ENCODE data around the gene CENPF.

DNA sequence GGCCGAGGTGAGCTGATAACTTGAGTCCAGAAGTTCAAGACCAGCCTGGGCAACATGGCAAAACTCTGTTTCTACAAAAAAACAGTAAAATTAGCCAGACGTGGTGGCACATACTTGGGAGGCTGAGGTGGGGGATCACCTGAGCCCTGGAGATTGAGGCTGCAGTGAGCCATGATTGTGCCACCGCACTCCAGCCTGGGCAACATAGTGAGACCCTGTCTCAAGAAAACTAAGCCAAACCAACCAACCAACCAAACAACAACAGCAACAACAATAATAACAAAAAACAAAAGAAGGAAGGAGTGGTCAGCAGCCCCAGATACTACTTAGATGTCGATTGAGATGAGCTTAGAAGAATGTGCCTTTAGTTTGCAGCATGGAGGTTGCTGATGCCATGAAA is 47.7 kb downstream of the CENPF start:
- TF ChIP-seq, protein P1, sequence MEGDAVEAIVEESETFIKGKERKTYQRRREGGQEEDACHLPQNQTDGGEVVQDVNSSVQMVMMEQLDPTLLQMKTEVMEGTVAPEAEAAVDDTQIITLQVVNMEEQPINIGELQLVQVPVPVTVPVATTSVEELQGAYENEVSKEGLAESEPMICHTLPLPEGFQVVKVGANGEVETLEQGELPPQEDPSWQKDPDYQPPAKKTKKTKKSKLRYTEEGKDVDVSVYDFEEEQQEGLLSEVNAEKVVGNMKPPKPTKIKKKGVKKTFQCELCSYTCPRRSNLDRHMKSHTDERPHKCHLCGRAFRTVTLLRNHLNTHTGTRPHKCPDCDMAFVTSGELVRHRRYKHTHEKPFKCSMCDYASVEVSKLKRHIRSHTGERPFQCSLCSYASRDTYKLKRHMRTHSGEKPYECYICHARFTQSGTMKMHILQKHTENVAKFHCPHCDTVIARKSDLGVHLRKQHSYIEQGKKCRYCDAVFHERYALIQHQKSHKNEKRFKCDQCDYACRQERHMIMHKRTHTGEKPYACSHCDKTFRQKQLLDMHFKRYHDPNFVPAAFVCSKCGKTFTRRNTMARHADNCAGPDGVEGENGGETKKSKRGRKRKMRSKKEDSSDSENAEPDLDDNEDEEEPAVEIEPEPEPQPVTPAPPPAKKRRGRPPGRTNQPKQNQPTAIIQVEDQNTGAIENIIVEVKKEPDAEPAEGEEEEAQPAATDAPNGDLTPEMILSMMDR (IDR thresholded peaks at IDR 0.05): no peak
- TF ChIP-seq POLR2A (IDR thresholded peaks at IDR 0.05): no peak

Measured in prostate gland (tissue), 2 donors.